SK-N-SH treated with all-trans-retinoic acid at 6 μM for 48 hours (cell line): ENCODE results near the gene TMEM138.
A peak's percentile ranks its signal among the peaks of the same experiment; 100 is the strongest.

Source experiments
- ATAC-seq: fragments of 200-7000 bp; cut with Tn5 transposase; 3 replicates; pipeline ENCODE4 v1.9.1; 2020; ENCODE audit warnings: mild to moderate bottlenecking, moderate library complexity
- ARNTL ChIP-seq: fragments of 450-650 bp; formaldehyde crosslinking; IDR thresholded peaks from 2 replicates; pipeline ENCODE4 v1.5.0; 2020; ENCODE audit warnings: low read depth, mild to moderate bottlenecking, moderate library complexity, borderline replicate concordance
- BACH2 ChIP-seq: fragments of 250-450 bp; sonication (Bioruptor Pico); IDR thresholded peaks from 2 replicates; pipeline ENCODE4 v1.9.0; 2021; ENCODE audit warnings: mild to moderate bottlenecking, borderline replicate concordance
- CSDC2 ChIP-seq: fragments of 250-450 bp; sonication (Bioruptor Pico); IDR thresholded peaks from 2 replicates; pipeline ENCODE4 v1.5.0; 2020; ENCODE audit warnings: mild to moderate bottlenecking, moderate library complexity
- CSRNP3 ChIP-seq: fragments of 250-450 bp; sonication (Bioruptor Pico); IDR thresholded peaks from 2 replicates; pipeline ENCODE4 v1.5.1; 2021; ENCODE audit warnings: mild to moderate bottlenecking, moderate library complexity
- ESRRG ChIP-seq: fragments of 250-450 bp; sonication (Bioruptor Pico); IDR thresholded peaks from 2 replicates; pipeline ENCODE4 v1.6.1; 2021; ENCODE audit warnings: mild to moderate bottlenecking
- GLIS3 ChIP-seq: fragments of 250-450 bp; sonication (Bioruptor Pico); IDR thresholded peaks from 2 replicates; pipeline ENCODE4 v1.5.0; 2020; ENCODE audit warnings: mild to moderate bottlenecking, moderate library complexity
- ISL1 ChIP-seq: fragments of 250-450 bp; sonication (Bioruptor Pico); IDR thresholded peaks from 2 replicates; pipeline ENCODE4 v2.1.2; 2022; ENCODE audit warnings: mild to moderate bottlenecking, moderate library complexity
- PATZ1 ChIP-seq: fragments of 250-450 bp; sonication (Bioruptor Pico); IDR thresholded peaks from 2 replicates; pipeline ENCODE4 v1.8.0; 2020; ENCODE audit warnings: mild to moderate bottlenecking, moderate library complexity, borderline replicate concordance
- PPARA ChIP-seq: fragments of 250-450 bp; sonication (Bioruptor Pico); IDR thresholded peaks from 2 replicates; pipeline ENCODE4 v1.5.0; 2020; ENCODE audit warnings: mild to moderate bottlenecking, borderline replicate concordance
- SNAI2 ChIP-seq: fragments of 250-450 bp; sonication (Bioruptor Pico); IDR thresholded peaks from 2 replicates; pipeline ENCODE4 v1.5.0; 2020; ENCODE audit warnings: mild to moderate bottlenecking, moderate library complexity
- TCF4 ChIP-seq: fragments of 250-450 bp; sonication (Bioruptor Pico); IDR thresholded peaks from 2 replicates; pipeline ENCODE4 v1.8.0; 2021; ENCODE audit warnings: mild to moderate bottlenecking, moderate library complexity, borderline replicate concordance
- TOX ChIP-seq: fragments of 250-450 bp; sonication (Bioruptor Pico); IDR thresholded peaks from 2 replicates; pipeline ENCODE4 v1.8.0; 2021; ENCODE audit warnings: mild to moderate bottlenecking, moderate library complexity, borderline replicate concordance
- TSHZ2 ChIP-seq: fragments of 250-450 bp; sonication (Bioruptor Pico); IDR thresholded peaks from 2 replicates; pipeline ENCODE4 v1.5.0; 2020; ENCODE audit warnings: mild to moderate bottlenecking, moderate library complexity
- ZFP3 ChIP-seq: fragments of 250-450 bp; sonication (Bioruptor Pico); IDR thresholded peaks from 2 replicates; pipeline ENCODE4 v1.5.0; 2020; ENCODE audit warnings: mild to moderate bottlenecking, moderate library complexity
- ZFP30 ChIP-seq: fragments of 450-650 bp; formaldehyde crosslinking; IDR thresholded peaks from 2 replicates; pipeline ENCODE4 v1.5.0; 2022; ENCODE audit warnings: mild to moderate bottlenecking, moderate library complexity
- ZNF565 ChIP-seq: fragments of 450-650 bp; formaldehyde crosslinking; conservative IDR thresholded peaks from 2 replicates; pipeline ENCODE4 v1.5.0; 2020; ENCODE audit warnings: low read depth, mild to moderate bottlenecking, moderate library complexity
- ZNF70 ChIP-seq: fragments of 450-650 bp; formaldehyde crosslinking; IDR thresholded peaks from 2 replicates; pipeline ENCODE4 v1.5.0; 2020; ENCODE audit warnings: mild to moderate bottlenecking, moderate library complexity
- ZNF8 ChIP-seq: fragments of 450-650 bp; formaldehyde crosslinking; IDR thresholded peaks from 2 replicates; pipeline ENCODE4 v1.5.0; 2020; ENCODE audit warnings: mild to moderate bottlenecking, moderate library complexity
- TF ChIP-seq, protein P1 (sequence below): fragments of 250-450 bp; sonication (Bioruptor Pico); IDR thresholded peaks from 2 replicates; pipeline ENCODE4 v1.5.1; 2020; ENCODE audit warnings: low read depth, mild to moderate bottlenecking, moderate library complexity
- TF ChIP-seq, protein P2 (sequence below): fragments of 250-450 bp; sonication (Bioruptor Pico); IDR thresholded peaks from 2 replicates; pipeline ENCODE4 v1.8.0; 2021; ENCODE audit warnings: low read depth, mild to moderate bottlenecking, moderate library complexity, borderline replicate concordance

TMEM138 gene

GRCh38 chr11:61361741-61362541, at the start of gene TMEM138, which contains the start of gene CYB561A3:
Gene TMEM138 (plus strand): TSS chr11:61362374. CDS start chr11:61364391, 2,017 bp downstream.
Gene CYB561A3 (minus strand): TSS chr11:61361882. CDS start chr11:61356713, 5,169 bp downstream.
- TF ChIP-seq ZNF8 (CRISPR knock-in tag): no peak
- TF ChIP-seq BACH2 (CRISPR knock-in tag): no peak
- TF ChIP-seq ZNF565 (CRISPR knock-in tag): no peak
- no peak for TF ChIP-seq CSDC2 (CRISPR knock-in tag)
- TF ChIP-seq PPARA (CRISPR knock-in tag): no peak
- TF ChIP-seq, protein P1, sequence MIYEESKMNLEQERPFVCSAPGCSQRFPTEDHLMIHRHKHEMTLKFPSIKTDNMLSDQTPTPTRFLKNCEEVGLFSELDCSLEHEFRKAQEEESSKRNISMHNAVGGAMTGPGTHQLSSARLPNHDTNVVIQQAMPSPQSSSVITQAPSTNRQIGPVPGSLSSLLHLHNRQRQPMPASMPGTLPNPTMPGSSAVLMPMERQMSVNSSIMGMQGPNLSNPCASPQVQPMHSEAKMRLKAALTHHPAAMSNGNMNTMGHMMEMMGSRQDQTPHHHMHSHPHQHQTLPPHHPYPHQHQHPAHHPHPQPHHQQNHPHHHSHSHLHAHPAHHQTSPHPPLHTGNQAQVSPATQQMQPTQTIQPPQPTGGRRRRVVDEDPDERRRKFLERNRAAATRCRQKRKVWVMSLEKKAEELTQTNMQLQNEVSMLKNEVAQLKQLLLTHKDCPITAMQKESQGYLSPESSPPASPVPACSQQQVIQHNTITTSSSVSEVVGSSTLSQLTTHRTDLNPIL (CRISPR knock-in tag): no peak
- no peak for TF ChIP-seq SNAI2 (CRISPR knock-in tag)
- TF ChIP-seq ARNTL (CRISPR knock-in tag): no peak
- no peak for TF ChIP-seq PATZ1 (CRISPR knock-in tag)
- no peak; the same call in 1 of the 2 replicates for TF ChIP-seq TCF4
- TF ChIP-seq, protein P2, sequence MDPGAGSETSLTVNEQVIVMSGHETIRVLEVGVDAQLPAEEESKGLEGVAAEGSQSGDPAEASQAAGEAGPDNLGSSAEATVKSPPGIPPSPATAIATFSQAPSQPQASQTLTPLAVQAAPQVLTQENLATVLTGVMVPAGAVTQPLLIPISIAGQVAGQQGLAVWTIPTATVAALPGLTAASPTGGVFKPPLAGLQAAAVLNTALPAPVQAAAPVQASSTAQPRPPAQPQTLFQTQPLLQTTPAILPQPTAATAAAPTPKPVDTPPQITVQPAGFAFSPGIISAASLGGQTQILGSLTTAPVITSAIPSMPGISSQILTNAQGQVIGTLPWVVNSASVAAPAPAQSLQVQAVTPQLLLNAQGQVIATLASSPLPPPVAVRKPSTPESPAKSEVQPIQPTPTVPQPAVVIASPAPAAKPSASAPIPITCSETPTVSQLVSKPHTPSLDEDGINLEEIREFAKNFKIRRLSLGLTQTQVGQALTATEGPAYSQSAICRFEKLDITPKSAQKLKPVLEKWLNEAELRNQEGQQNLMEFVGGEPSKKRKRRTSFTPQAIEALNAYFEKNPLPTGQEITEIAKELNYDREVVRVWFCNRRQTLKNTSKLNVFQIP (CRISPR knock-in tag): no peak
- no peak for TF ChIP-seq ESRRG (CRISPR knock-in tag)
- no peak for TF ChIP-seq ZFP30 (CRISPR knock-in tag)
- TF ChIP-seq ZFP3 (CRISPR knock-in tag): no peak
- no peak for TF ChIP-seq CSRNP3 (CRISPR knock-in tag)
- TF ChIP-seq GLIS3 (CRISPR knock-in tag): no peak
- TF ChIP-seq, all 23 proteins: peak for 0
- peak; percentile 96 for ATAC-seq

- no peak for TF ChIP-seq TCF4
- no peak for TF ChIP-seq GLIS3 (CRISPR knock-in tag)
- no peak for TF ChIP-seq BACH2 (CRISPR knock-in tag)
- TF ChIP-seq TOX: no peak
- TF ChIP-seq PPARA (CRISPR knock-in tag): no peak
- TF ChIP-seq ZNF565 (CRISPR knock-in tag): no peak
- TF ChIP-seq ZNF8 (CRISPR knock-in tag): no peak
- no peak for TF ChIP-seq ESRRG (CRISPR knock-in tag)
- no peak for TF ChIP-seq PATZ1 (CRISPR knock-in tag)
- TF ChIP-seq ZNF70 (CRISPR knock-in tag): no peak
- TF ChIP-seq ISL1 (CRISPR knock-in tag): no peak
- TF ChIP-seq TSHZ2 (CRISPR knock-in tag): no peak
- no peak for TF ChIP-seq CSRNP3 (CRISPR knock-in tag)
- TF ChIP-seq, all 23 proteins: peak for 0
These were observed 46.9 kb upstream of the TMEM138 start for GRCh38 chr11:61315260-61315659.

More at GRCh38 chr11:61315260-61315659, 46.9 kb upstream of the TMEM138 start:
- no peak for ATAC-seq
